NT2/D1 (cell line): ENCODE measurements around the gene HEG1.
A peak's percentile ranks its signal among the peaks of the same experiment; 100 is the strongest.

ENCODE experiments used
- DNase-seq: peaks from one replicate; pipeline ENCODE4 v3.0.0-alpha.2; 2011; ENCODE audit warnings: low read depth, low spot score
- H3K27me3 ChIP-seq: 2 replicates; pipeline ENCODE4 v1.6.0; 2011; ENCODE audit warnings: mild to moderate bottlenecking; ENCODE audit not compliant: insufficient read length, insufficient read depth
- H3K36me3 ChIP-seq: 2 replicates; pipeline ENCODE4 v1.6.1; 2011; ENCODE audit warnings: mild to moderate bottlenecking, low read length, mixed read lengths; ENCODE audit not compliant: insufficient read depth, insufficient read length
- H3K4me1 ChIP-seq: 2 replicates; pipeline ENCODE4 v1.5.1; 2011; ENCODE audit not compliant: insufficient read depth, insufficient read length
- H3K4me3 ChIP-seq: 2 replicates; pipeline ENCODE4 v1.5.1; 2011; ENCODE audit warnings: low read depth; ENCODE audit not compliant: insufficient read length
- H3K9ac ChIP-seq: 2 replicates; pipeline ENCODE4 v1.6.0; 2011; ENCODE audit warnings: low read depth; ENCODE audit not compliant: insufficient read length
- H3K9me3 ChIP-seq: 2 replicates; pipeline ENCODE4 v1.5.1; 2011; ENCODE audit warnings: mild to moderate bottlenecking, low read length; ENCODE audit not compliant: insufficient read depth
- SUZ12 ChIP-seq: IDR thresholded peaks from 2 replicates; pipeline ENCODE4 v1.6.1; 2011; ENCODE audit not compliant: insufficient read length, insufficient read depth; ENCODE audit errors: extremely low read depth
- YY1 ChIP-seq: IDR thresholded peaks from 2 replicates; pipeline ENCODE4 v1.6.1; 2011; ENCODE audit not compliant: insufficient read length, insufficient read depth
- ZNF274 ChIP-seq: IDR thresholded peaks from 2 replicates; pipeline ENCODE4 v1.6.1; 2011; ENCODE audit warnings: mild to moderate bottlenecking, low read depth, low read length

HEG1 gene

GRCh38 chr3:125045194-125045593, 10.6 kb downstream of the HEG1 start:
- Histone ChIP-seq H3K27me3 (no peaks in the 10 kb centered on the region), H3K9ac (no peak overlapping the region), H3K36me3 (peaks cover 52% of the 10 kb centered on the region), H3K4me1 (peaks cover 3% of the 10 kb centered on the region), H3K9me3 (no peaks in the 10 kb centered on the region), H3K4me3 (no peak overlapping the region)
- DNase-seq = no peak
- TF ChIP-seq ZNF274 (no peak), SUZ12 (no peak), YY1 (no peak)

- Histone ChIP-seq H3K9me3 (no peaks in the 10 kb centered on the region), H3K4me1 (peaks cover 8% of the 10 kb centered on the region), H3K9ac (no peak overlapping the region), H3K27me3 (no peaks in the 10 kb centered on the region), H3K36me3 (peaks cover 39% of the 10 kb centered on the region), H3K4me3 (no peak overlapping the region)
- no peak for DNase-seq
- TF ChIP-seq YY1 (no peak), SUZ12 (no peak), ZNF274 (no peak)
These were observed 12.1 kb downstream of the HEG1 start for GRCh38 chr3:125043599-125044151.

DNA sequence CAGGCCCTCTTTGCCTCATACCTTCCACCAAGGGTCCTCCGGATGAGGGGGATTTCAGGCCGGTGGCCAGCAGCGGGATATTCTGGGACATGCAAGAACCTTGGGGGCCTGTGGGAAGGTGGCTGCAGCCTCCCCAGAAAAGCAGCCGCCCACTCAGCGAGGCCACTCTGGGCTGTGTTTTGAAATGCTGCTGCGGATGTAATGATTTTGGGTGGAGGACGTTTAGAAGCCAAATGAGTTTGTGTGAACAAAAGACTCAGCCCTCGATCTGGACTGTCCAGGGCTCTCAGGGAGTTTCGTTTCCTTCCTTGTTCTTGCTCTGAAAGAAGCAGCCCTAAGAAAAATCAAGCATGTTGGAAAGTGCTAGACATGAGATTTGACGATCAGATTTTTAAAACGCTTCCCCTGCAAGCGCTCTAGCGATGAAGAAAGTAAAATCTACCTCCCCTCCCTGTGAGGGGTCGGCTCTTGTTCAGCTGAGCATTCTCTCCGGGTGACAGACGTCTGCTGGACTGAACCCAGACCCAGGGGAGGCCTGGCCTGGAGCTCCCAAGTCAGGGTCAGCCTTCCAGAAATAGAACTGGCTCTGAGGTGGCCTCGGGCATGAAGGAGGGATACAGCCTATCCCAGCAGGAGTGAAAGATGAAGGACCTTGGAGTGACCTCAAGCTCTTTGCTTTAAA, 12.9 kb downstream of the HEG1 start:
- Histone ChIP-seq H3K9ac (no peak overlapping the region), H3K4me3 (no peak overlapping the region), H3K36me3 (peaks cover 31% of the 10 kb centered on the region), H3K4me1 (peaks cover 15% of the 10 kb centered on the region), H3K9me3 (no peaks in the 10 kb centered on the region), H3K27me3 (no peaks in the 10 kb centered on the region)
- DNase-seq = no peak
- no peak for TF ChIP-seq SUZ12
- no peak for TF ChIP-seq ZNF274
- TF ChIP-seq YY1 = no peak

- peak; percentile 68 for DNase-seq
- Histone ChIP-seq H3K9ac (no peak overlapping the region), H3K4me1 (peaks cover 15% of the 10 kb centered on the region), H3K36me3 (peaks cover 17% of the 10 kb centered on the region), H3K27me3 (no peaks in the 10 kb centered on the region), H3K4me3 (no peak overlapping the region), H3K9me3 (peaks cover 13% of the 10 kb centered on the region)
- no peak for TF ChIP-seq YY1
- no peak for TF ChIP-seq ZNF274
- no peak for TF ChIP-seq SUZ12
These were observed 16.4 kb downstream of the HEG1 start for GRCh38 chr3:125039131-125040100.

GRCh38 chr3:125037498-125038150, 18.2 kb downstream of the HEG1 start:
- Histone ChIP-seq H3K36me3 (peaks cover 14% of the 10 kb centered on the region), H3K27me3 (no peaks in the 10 kb centered on the region), H3K9ac (no peak overlapping the region), H3K9me3 (peaks cover 13% of the 10 kb centered on the region), H3K4me3 (no peak overlapping the region), H3K4me1 (peaks cover 14% of the 10 kb centered on the region)
- no peak for DNase-seq
- TF ChIP-seq SUZ12 = no peak
- TF ChIP-seq YY1 = no peak
- no peak for TF ChIP-seq ZNF274

DNA sequence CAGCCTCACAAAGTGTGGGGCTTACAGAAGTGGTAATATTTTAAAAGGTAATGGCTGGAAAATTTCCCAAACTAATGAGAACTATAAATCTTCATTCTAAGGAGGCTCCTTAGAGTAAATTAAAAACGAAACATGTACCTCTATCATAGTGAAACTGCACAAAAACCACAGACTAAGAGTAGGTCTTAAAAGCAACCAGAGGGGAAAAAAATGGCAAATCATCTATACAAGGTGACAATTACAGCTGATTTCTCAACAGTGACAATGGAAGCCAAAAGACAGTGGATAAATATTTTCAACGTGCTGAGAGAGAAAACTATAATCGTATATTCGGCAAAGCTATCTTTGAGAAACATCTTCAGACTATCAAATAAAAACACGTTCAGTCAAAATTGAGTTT, 20.6 kb downstream of the HEG1 start:
- Histone ChIP-seq H3K27me3 (no peaks in the 10 kb centered on the region), H3K4me3 (no peak overlapping the region), H3K9ac (no peak overlapping the region), H3K36me3 (peaks cover 19% of the 10 kb centered on the region), H3K4me1 (peaks cover 14% of the 10 kb centered on the region), H3K9me3 (peaks cover 13% of the 10 kb centered on the region)
- no peak for DNase-seq
- TF ChIP-seq YY1 = no peak
- no peak for TF ChIP-seq ZNF274
- no peak for TF ChIP-seq SUZ12
